Osteocyte (in vitro differentiated cells): ENCODE measurements around the gene PGAM2. TPM values are rescaled to one million over a fixed set of nuclear protein-coding genes. Genes with fewer than 3 reads are reported as not detected.
A peak's percentile ranks its signal among the peaks of the same experiment; 100 is the strongest.
"Not testable (repeated sequence)": the region's sequence is repeated elsewhere in the genome, so short reads cannot be mapped to it uniquely, and the experiment has no call there.

Experiments
- DNase-seq: peaks from one replicate; pipeline ENCODE4 v3.0.0; 2021; ENCODE audit warnings: mixed read lengths; ENCODE audit not compliant: unreplicated experiment; ENCODE audit errors: extremely low spot score
- H3K27ac Mint-ChIP-seq: one replicate; pipeline ENCODE4 v1.8.0; 2021; ENCODE audit warnings: mild to moderate bottlenecking, mixed read lengths; ENCODE audit not compliant: unreplicated experiment
- H3K27me3 Mint-ChIP-seq: one replicate; pipeline ENCODE4 v1.8.0; 2021; ENCODE audit warnings: mixed read lengths; ENCODE audit not compliant: unreplicated experiment
- H3K36me3 Mint-ChIP-seq: one replicate; pipeline ENCODE4 v1.8.0; 2021; ENCODE audit warnings: mixed read lengths; ENCODE audit not compliant: unreplicated experiment
- H3K4me1 Mint-ChIP-seq: one replicate; pipeline ENCODE4 v1.8.0; 2021; ENCODE audit warnings: mixed read lengths; ENCODE audit not compliant: unreplicated experiment
- H3K4me3 Mint-ChIP-seq: one replicate; pipeline ENCODE4 v1.8.0; 2021; ENCODE audit warnings: mild to moderate bottlenecking, moderate library complexity, mixed read lengths; ENCODE audit not compliant: unreplicated experiment
- H3K9me3 Mint-ChIP-seq: one replicate; pipeline ENCODE4 v1.8.0; 2021; ENCODE audit warnings: mixed read lengths; ENCODE audit not compliant: unreplicated experiment
- CTCF ChIP-seq: fragments of 200-600 bp; sonication (generic); IDR thresholded peaks from 2 replicates; pipeline ENCODE4 v1.5.0; 2021; ENCODE audit warnings: antibody characterized with exemption, mild to moderate bottlenecking, moderate library complexity
- total RNA-seq: library from RNA; stranded (reverse); gene quantifications from 2 replicates; pipeline ENCODE4 v1.2.1, GENCODE V29; 2021

PGAM2 gene
- total RNA-seq, 1 donor from 2014 or later = 0.97 TPM

GRCh38 chr7:44042221-44042620 lies 23.1 kb downstream of the PGAM2 start:
- no peak for DNase-seq
- no peak overlapping the region for H3K27ac Mint-ChIP-seq
- no peaks in the 10 kb centered on the region for H3K9me3 Mint-ChIP-seq
- H3K4me1 Mint-ChIP-seq = peaks cover 28% of the 10 kb centered on the region
- H3K4me3 Mint-ChIP-seq = no peak overlapping the region
- no peak for TF ChIP-seq CTCF
- H3K27me3 Mint-ChIP-seq = no peaks in the 10 kb centered on the region
- H3K36me3 Mint-ChIP-seq = no peaks in the 10 kb centered on the region

DNA sequence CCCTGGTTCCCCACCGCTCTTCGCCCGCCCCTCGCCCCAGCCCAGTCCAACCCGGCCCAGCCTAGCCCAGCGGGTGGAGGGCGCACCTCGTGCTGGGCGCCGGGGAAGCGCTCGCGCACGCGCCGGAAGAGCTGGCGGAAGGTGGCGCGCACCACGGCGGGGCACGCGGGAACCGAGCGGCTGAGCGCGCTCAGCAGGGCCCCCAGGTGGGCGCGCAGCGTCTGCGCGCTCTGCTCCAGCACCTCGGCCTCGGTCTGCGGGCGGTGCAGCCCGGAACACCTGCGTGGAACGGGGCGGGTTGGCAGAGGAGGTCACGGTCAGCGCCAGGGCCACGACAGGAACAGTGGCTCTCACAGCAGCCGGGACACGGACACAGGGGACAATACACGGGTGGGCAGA lies 24.9 kb downstream of the PGAM2 start:
- H3K36me3 Mint-ChIP-seq, DNase-seq, H3K27me3 Mint-ChIP-seq, H3K27ac Mint-ChIP-seq, H3K9me3 Mint-ChIP-seq, H3K4me3 Mint-ChIP-seq: not testable (repeated sequence)
- peaks cover 12% of the 10 kb centered on the region for H3K4me1 Mint-ChIP-seq
- TF ChIP-seq CTCF = peak; percentile 23

DNA sequence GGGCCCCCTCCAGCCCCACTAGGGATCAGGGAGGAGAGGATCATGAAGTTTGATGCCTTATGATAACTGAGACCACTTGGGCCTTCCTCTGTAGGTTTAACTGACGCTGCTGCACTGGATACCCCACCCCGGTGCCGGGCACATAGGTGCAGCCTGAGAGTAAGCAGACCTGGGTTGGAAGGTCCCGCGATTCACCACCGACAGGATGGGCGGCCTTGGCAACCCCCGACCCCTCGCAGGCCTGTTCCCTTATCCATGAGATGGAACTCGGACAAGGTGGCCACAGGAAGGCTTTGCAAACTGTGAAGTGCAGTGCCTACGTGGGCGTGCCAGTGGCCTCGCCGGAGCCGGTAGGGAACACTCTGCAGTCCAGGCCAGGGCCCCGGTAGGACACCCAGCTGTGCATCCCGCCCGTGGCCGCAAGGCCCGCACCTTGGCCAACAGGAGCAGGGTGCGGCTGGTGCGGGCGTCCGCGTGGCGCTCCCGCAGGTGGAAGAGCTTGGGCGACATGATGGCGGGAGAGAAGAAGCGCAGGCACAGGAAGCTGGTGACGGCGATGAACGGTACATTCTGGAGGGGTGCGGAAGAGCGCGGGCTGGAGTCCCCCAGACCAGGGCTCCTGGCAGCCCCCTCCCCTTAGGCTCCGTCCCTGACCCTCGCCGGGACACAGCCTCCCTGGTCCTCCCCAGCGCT lies 25.4 kb downstream of the PGAM2 start:
- not testable (repeated sequence) for DNase-seq, H3K36me3 Mint-ChIP-seq, H3K4me3 Mint-ChIP-seq, H3K4me1 Mint-ChIP-seq, H3K27me3 Mint-ChIP-seq, H3K9me3 Mint-ChIP-seq, H3K27ac Mint-ChIP-seq

DNA sequence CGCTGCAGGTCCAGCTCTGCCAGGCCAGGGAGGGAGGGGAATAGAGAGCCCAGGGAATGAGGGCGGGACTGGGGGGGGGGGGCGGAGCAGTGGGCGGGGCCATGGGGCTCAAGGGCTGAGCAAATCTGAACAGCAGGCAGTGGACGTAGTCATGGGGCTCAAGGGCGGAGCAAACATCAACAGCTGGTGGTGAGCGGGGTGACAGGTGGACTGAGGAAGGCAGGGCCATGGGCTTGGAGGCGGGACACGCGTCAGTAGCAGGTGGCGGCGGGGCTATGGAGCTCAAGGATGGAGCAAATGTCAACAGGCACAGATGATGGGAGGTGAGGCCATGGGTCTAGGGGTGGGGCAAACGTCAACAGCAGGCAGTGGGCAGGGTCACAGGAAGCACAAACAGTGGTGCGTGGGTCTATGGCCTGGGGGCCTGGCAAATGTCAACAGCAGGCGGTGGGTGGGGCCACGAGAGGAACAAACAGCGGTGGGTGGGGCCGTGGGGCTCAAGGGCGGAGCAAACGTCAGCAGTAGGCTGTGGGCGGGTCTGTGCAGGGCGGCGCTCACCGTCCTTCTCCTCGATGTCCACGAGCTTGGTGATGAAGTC lies 26.3 kb downstream of the PGAM2 start:
- H3K9me3 Mint-ChIP-seq, H3K4me1 Mint-ChIP-seq, H3K27ac Mint-ChIP-seq, DNase-seq, H3K36me3 Mint-ChIP-seq, H3K27me3 Mint-ChIP-seq: not testable (repeated sequence)
- H3K4me3 Mint-ChIP-seq = peak overlapping the region; percentile 60

GRCh38 chr7:44038553-44038952 lies 26.8 kb downstream of the PGAM2 start:
- H3K9me3 Mint-ChIP-seq, H3K27ac Mint-ChIP-seq, H3K27me3 Mint-ChIP-seq, DNase-seq, H3K4me1 Mint-ChIP-seq, H3K36me3 Mint-ChIP-seq, H3K4me3 Mint-ChIP-seq: not testable (repeated sequence)

- not testable (repeated sequence) for H3K4me1 Mint-ChIP-seq, H3K9me3 Mint-ChIP-seq, DNase-seq, H3K36me3 Mint-ChIP-seq, H3K27me3 Mint-ChIP-seq, H3K27ac Mint-ChIP-seq, H3K4me3 Mint-ChIP-seq
Observed at GRCh38 chr7:44037951-44038350, 27.4 kb downstream of the PGAM2 start.

DNA sequence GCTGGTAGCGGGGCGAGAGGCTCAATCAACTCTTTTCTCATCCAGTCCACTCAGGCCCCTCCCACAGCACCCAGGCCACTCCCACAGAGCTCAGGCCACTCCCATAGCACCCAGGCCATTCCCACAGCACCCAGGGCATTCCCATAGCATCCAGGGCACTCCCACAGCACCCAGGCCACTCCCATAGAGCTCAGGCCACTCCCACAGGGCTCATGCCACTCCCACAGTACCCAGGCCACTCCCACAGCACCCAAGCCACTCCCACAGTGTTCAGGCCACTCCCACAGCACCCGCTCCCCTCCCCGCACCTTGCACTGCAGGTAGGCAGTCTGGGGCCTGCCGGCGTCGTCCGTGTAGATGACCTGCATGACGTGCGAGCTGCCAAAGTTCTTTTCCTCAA lies 29.0 kb downstream of the PGAM2 start:
- not testable (repeated sequence) for DNase-seq, H3K27ac Mint-ChIP-seq, H3K4me1 Mint-ChIP-seq, H3K27me3 Mint-ChIP-seq, H3K4me3 Mint-ChIP-seq, H3K36me3 Mint-ChIP-seq, H3K9me3 Mint-ChIP-seq

DNA sequence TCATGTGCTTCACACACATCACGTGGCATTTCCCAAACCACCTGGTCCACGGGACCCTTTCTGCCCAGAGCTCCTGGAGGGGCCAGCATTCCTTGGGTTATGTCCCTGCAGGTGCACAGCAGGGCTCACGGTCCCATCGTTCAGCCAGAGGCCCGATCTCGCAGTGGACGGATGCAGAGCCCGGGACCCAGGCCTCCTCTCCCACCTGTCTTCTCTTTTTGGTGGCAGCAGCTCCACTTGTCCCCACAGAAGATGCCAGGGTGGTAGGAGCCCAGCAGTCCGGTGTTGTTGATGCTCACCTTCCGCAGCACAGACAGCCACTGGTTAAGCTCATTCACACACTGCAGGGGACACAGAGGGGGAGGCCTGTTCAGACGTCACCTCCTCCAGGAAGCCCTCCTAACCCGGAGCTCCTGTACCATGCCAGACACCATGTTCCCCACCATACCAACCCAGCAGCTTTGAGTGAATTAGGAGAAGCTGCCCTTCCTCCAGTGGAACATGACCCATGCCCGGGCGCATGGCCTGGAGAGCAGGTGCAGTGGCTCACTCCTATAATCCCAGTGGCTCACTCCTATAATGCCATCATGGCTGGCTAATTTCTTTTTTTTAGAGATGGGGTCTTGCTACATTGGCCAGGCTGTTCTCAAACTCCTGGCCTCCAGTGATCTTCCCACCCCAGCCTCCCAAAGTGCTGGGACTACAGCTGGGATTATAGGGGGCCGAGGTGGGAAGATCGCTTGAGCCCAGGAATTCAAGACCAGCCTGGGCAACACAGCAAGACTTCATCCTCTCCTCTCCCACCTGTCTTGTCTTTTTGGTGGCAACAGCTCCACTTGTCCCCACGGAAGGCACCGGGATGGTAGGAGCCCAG lies 31.2 kb downstream of the PGAM2 start:
- H3K4me1 Mint-ChIP-seq, H3K27ac Mint-ChIP-seq, H3K4me3 Mint-ChIP-seq, H3K36me3 Mint-ChIP-seq, H3K27me3 Mint-ChIP-seq, H3K9me3 Mint-ChIP-seq, DNase-seq: not testable (repeated sequence)

- DNase-seq, H3K9me3 Mint-ChIP-seq, H3K4me3 Mint-ChIP-seq, H3K4me1 Mint-ChIP-seq, H3K27ac Mint-ChIP-seq, H3K27me3 Mint-ChIP-seq, H3K36me3 Mint-ChIP-seq: not testable (repeated sequence)
Observed at GRCh38 chr7:44032031-44032430, 33.3 kb downstream of the PGAM2 start.

DNA sequence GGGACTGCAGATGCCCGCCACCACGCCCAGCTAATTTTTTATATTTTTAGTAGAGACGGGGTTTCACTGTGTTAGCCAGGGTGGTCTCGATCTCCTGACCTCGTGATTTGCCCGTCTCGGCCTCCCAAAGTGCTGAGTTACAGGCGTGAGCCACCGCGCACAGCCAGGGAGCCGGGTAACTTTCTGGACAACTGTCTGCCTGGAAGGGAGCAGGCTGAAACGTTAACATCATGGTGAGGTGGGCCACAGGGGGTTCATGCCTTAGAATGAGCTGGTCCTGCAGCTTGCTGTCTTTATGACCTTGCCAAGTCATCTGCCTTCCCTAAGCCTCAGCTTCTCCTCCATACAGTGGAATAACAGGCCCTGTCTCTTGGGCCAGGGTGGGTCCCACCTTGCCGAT lies 34.0 kb downstream of the PGAM2 start:
- H3K4me1 Mint-ChIP-seq, H3K4me3 Mint-ChIP-seq, DNase-seq, H3K27me3 Mint-ChIP-seq, H3K9me3 Mint-ChIP-seq, H3K36me3 Mint-ChIP-seq, H3K27ac Mint-ChIP-seq: not testable (repeated sequence)
